K562 (cell line): Measurements from ENCODE around the gene CCDC88A. TPM values are rescaled to one million over a fixed set of nuclear protein-coding genes. Genes with fewer than 3 reads are reported as not detected.

ENCODE experiments used
- BHLHE40 ChIP-seq: IDR thresholded peaks from 2 replicates; pipeline ENCODE4 v1.6.1; 2011; ENCODE audit warnings: low read length, improper control_type of control experiment
- C11orf30 ChIP-seq: fragments of 450-650 bp; IDR thresholded peaks from 2 replicates; pipeline ENCODE4 v1.6.1; 2016; ENCODE audit warnings: low read depth, mild to moderate bottlenecking
- CBX1 ChIP-seq: sonication (generic); IDR thresholded peaks from 2 replicates; pipeline ENCODE4 v1.6.1; 2016; ENCODE audit warnings: antibody characterized with exemption, low read depth, mild to moderate bottlenecking
- COPS2 ChIP-seq: fragments of 450-650 bp; conservative IDR thresholded peaks from 2 replicates; pipeline ENCODE4 v1.6.1; 2016; ENCODE audit warnings: mild to moderate bottlenecking, moderate library complexity
- CREBBP ChIP-seq: IDR thresholded peaks from one replicate; pipeline ENCODE4 v1.6.1; 2012; ENCODE audit warnings: low read depth, mild to moderate bottlenecking, control low read depth, inconsistent platforms, low read length
- ETV1 ChIP-seq: fragments of 450-650 bp; conservative IDR thresholded peaks from 2 replicates; pipeline ENCODE4 v1.6.1; 2016; ENCODE audit warnings: missing genetic modification characterization, control low read depth, low read depth, missing compliant biosample characterization
- LARP7 ChIP-seq: fragments of 450-650 bp; IDR thresholded peaks from 2 replicates; pipeline ENCODE4 v1.6.1; 2016
- NR2C2 ChIP-seq, 2 experiments: fragments of 200-800 bp in 1 of 2; sonication (Bioruptor generic) in 1 of 2; sonication (generic) in 1 of 2; formaldehyde crosslinking in 1 of 2; IDR thresholded peaks; 2 replicates each; pipeline versions ENCODE4 v1.6.1 to v1.8.0; 2016 to 2022; ENCODE audit warnings: mild to moderate bottlenecking in 1 of 2, missing compliant biosample characterization in 1 of 2, missing genetic modification characterization in 1 of 2, missing genetic modification reagents in 1 of 2
- POLR3G ChIP-seq: IDR thresholded peaks from 2 replicates; pipeline ENCODE4 v1.6.1; 2011; ENCODE audit not compliant: insufficient read length, insufficient replicate concordance; ENCODE audit errors: extremely low read depth
- RNF2 ChIP-seq: sonication (generic); IDR thresholded peaks from 2 replicates; pipeline ENCODE4 v1.6.1; 2016
- TAF7 ChIP-seq: fragments of 450-650 bp; IDR thresholded peaks from 2 replicates; pipeline ENCODE4 v1.6.1; 2016; ENCODE audit warnings: missing genetic modification characterization, missing compliant biosample characterization
- THRA ChIP-seq: fragments of 450-650 bp; IDR thresholded peaks from 2 replicates; pipeline ENCODE4 v1.6.1; 2017; ENCODE audit warnings: mild to moderate bottlenecking, moderate library complexity
- ZBTB43 ChIP-seq: sonication (generic); formaldehyde crosslinking; IDR thresholded peaks from 2 replicates; pipeline ENCODE4 v1.8.0; 2023; ENCODE audit warnings: mild to moderate bottlenecking, missing genetic modification reagents
- ZC3H8 ChIP-seq: fragments of 450-650 bp; IDR thresholded peaks from 2 replicates; pipeline ENCODE4 v1.6.1; 2017
- ZEB2 ChIP-seq: fragments of 450-650 bp; IDR thresholded peaks from 2 replicates; pipeline ENCODE4 v1.6.1; 2016
- ZNF263 ChIP-seq: sonication (generic); formaldehyde crosslinking; IDR thresholded peaks from 2 replicates; pipeline ENCODE4 v1.8.0; 2022; ENCODE audit warnings: mild to moderate bottlenecking, missing genetic modification reagents, borderline replicate concordance
- ZNF324 ChIP-seq: fragments of 250-450 bp; sonication (Bioruptor Pico); IDR thresholded peaks from 2 replicates; pipeline ENCODE4 v1.4.0; 2020; ENCODE audit warnings: mild to moderate bottlenecking
- ZNF586 ChIP-seq: fragments of 450-650 bp; formaldehyde crosslinking; conservative IDR thresholded peaks from 2 replicates; pipeline ENCODE4 v1.4.0; 2020; ENCODE audit warnings: mild to moderate bottlenecking, moderate library complexity
- ZNF589 ChIP-seq: fragments of 200-800 bp; sonication (Bioruptor generic); IDR thresholded peaks from 2 replicates; pipeline ENCODE4 v1.6.1; 2016; ENCODE audit warnings: low read depth, missing genetic modification characterization, missing compliant biosample characterization
- ZNF668 ChIP-seq: fragments of 250-450 bp; sonication (Bioruptor Pico); IDR thresholded peaks from 2 replicates; pipeline ENCODE4 v1.8.0; 2022; ENCODE audit warnings: mild to moderate bottlenecking, inconsistent platforms
- polyA plus RNA-seq, 8 experiments: library from polyadenylated mRNA; depleted of rRNA in 4 of 8; stranded (reverse) in 5 of 8; unstranded in 3 of 8; fragments of >200 nt; fragmentation: Nextera tagmentation in 2 of 8; fragmentation: Illumina TruSeq in 1 of 8; extraction: Ambion mirVana in 2 of 8; extraction: Trizol in 1 of 8; gene quantifications; 2 replicates each; pipeline versions ENCODE4 v1.2.1 to v1.2.3, GENCODE V29; 2011 to 2014; ENCODE audit warnings: inconsistent platforms in 1 of 8, missing spikeins in 1 of 8
- total RNA-seq, 7 experiments: library from RNA; depleted of rRNA in 6 of 7; stranded (reverse); fragments of >200 nt in 6 of 7; fragmentation: Illumina TruSeq in 2 of 7; extraction: Trizol in 2 of 7; gene quantifications; 2 replicates each; pipeline versions ENCODE4 v1.2.1 to v1.2.3, GENCODE V29; 2011 to 2021; ENCODE audit warnings: low replicate concordance in 1 of 7
- TF ChIP-seq, protein P1 (sequence below), 2 experiments: IDR thresholded peaks in 1 of 2; conservative IDR thresholded peaks in 1 of 2; 2 replicates each; pipeline ENCODE4 v1.6.1; 2016; ENCODE audit warnings: low read depth in 2 of 2, mild to moderate bottlenecking in 1 of 2, missing compliant biosample characterization in 1 of 2, missing genetic modification characterization in 1 of 2, moderate library complexity in 1 of 2
- TF ChIP-seq, protein P2 (sequence below), 2 experiments: fragments of 200-800 bp in 1 of 2; sonication (Bioruptor generic) in 1 of 2; sonication (generic) in 1 of 2; formaldehyde crosslinking in 1 of 2; IDR thresholded peaks in 1 of 2; conservative IDR thresholded peaks in 1 of 2; 2 replicates each; pipeline versions ENCODE4 v1.5.0 to v1.6.1; 2016 to 2020; ENCODE audit warnings: missing compliant biosample characterization in 1 of 2, missing genetic modification characterization in 1 of 2, missing genetic modification reagents in 1 of 2

CCDC88A gene
- total and polyA plus RNA-seq, 9 of the 15 experiments (the other 6 are each of a cell fraction or from before 2014, with no cell fraction given): 29.3 to 102 (median 55.6) TPM

DNA sequence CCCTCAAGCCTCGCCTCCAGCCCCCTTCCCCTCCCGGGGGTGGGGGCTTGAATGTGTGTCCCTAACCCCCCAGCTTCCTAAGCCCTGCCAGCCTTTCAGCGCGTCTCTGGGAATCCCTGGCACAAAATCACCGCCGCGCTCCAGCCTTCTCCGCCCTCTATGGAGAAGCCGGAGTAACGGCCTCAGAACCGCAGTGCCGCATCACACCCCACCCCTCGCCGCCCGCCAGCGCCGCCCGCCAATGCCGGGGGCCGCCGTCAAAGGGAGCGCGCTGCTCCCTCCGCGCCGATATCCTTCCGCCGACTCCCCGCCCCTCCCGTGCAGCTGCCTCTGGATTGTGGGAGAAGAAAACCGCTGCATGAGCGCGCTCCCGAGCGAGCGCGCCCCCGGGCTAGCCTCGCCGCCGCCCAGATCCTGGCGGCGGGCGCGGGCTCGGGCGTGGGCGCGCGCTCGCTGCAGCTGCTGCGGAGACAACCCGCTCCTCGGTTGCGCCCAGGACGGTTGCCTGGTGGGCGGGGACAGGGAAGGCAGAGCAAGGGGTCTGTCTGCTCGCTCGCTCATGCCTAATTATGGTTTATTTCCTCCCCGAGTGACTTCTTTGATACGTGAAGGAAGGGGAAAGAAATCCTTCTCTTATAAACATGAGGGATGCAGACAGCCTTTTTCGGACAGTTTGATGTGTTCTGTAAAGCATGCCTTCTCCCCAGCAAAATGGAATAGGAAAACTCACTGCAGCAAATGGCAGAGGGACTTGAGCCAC is at the start of gene CCDC88A (continued):
- TF ChIP-seq ZBTB43 (CRISPR knock-in tag) (no peak), C11orf30 (no peak), ZNF668 (CRISPR knock-in tag) (no peak), CREBBP (no peak), ZNF324 (CRISPR knock-in tag) (no peak), ZNF263 (CRISPR knock-in tag) (no peak), CBX1 (peak; percentile 86; the same call in 1 of the 2 replicates), LARP7 (0 out of 2 replicates have a peak, but pooled peaks have one; percentile 50), COPS2 (no peak), BHLHE40 (peak; percentile 95), ZEB2 (no peak), ZNF586 (CRISPR knock-in tag) (no peak), NR2C2 (CRISPR knock-in tag; IDR thresholded peaks at IDR 0.05) (no peak; the same call in 1 of the 2 replicates), NR2C2 (tag; IDR thresholded peaks at IDR 0.05) (peak; percentile 71), RNF2 (peak; percentile 73; the same call in 1 of the 2 replicates), ZC3H8 (no peak), POLR3G (no peak), ETV1 (peak; percentile 44; the same call in 1 of the 2 replicates), THRA (no peak), TAF7 (tag) (peak; percentile 96), ZNF589 (peak; percentile 98)
- TF ChIP-seq, protein P1, sequence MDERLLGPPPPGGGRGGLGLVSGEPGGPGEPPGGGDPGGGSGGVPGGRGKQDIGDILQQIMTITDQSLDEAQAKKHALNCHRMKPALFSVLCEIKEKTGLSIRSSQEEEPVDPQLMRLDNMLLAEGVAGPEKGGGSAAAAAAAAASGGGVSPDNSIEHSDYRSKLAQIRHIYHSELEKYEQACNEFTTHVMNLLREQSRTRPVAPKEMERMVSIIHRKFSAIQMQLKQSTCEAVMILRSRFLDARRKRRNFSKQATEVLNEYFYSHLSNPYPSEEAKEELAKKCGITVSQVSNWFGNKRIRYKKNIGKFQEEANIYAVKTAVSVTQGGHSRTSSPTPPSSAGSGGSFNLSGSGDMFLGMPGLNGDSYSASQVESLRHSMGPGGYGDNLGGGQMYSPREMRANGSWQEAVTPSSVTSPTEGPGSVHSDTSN (CRISPR knock-in tag; IDR thresholded peaks at IDR 0.05; ENCODE audit: low read depth): no peak
- TF ChIP-seq, protein P1 (tag; conservative IDR thresholded peaks at IDR 0.05; ENCODE audit: low read depth): no peak
- TF ChIP-seq, protein P2, sequence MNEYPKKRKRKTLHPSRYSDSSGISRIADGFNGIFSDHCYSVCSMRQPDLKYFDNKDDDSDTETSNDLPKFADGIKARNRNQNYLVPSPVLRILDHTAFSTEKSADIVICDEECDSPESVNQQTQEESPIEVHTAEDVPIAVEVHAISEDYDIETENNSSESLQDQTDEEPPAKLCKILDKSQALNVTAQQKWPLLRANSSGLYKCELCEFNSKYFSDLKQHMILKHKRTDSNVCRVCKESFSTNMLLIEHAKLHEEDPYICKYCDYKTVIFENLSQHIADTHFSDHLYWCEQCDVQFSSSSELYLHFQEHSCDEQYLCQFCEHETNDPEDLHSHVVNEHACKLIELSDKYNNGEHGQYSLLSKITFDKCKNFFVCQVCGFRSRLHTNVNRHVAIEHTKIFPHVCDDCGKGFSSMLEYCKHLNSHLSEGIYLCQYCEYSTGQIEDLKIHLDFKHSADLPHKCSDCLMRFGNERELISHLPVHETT (CRISPR knock-in tag; conservative IDR thresholded peaks at IDR 0.05 in 1 of 2, IDR thresholded peaks at IDR 0.05 in 1 of 2): peak in 1 of 2 experiments; percentile 96; a peak in 2 of 4 replicates
